Activated CD8-positive, alpha-beta memory T cell treated with anti-CD3 and anti-CD28 coated beads, Interleukin-2, amount 10 ng/mL, durations not matched to agents 7 days and 5 days (primary cell): ENCODE results near the gene ZKSCAN1. TPM values are rescaled to one million over a fixed set of nuclear protein-coding genes. Genes with fewer than 3 reads are reported as not detected.

Source experiments
- ATAC-seq: fragments of 150-1000 bp; cut with Tn5 transposase; one replicate; pipeline ENCODE4 v1.10.0; 2021; ENCODE audit warnings: moderate library complexity
- CTCF ChIA-PET: fragments of 350-600 bp; sonication (Branson Sonifier 250); formaldehyde crosslinking; loops from one replicate; lab custom pipeline; 2021; ENCODE audit warnings: antibody characterized with exemption; lab: Charles Lee
- DNase-seq: peaks from one replicate; pipeline ENCODE4 v3.0.0-alpha.2; 2020
- H3K27ac Mint-ChIP-seq: one replicate; pipeline ENCODE4 v1.8.0; 2021; ENCODE audit warnings: mild to moderate bottlenecking, mixed read lengths
- H3K27me3 Mint-ChIP-seq: one replicate; pipeline ENCODE4 v1.8.0; 2021; ENCODE audit warnings: mixed read lengths
- H3K36me3 Mint-ChIP-seq: one replicate; pipeline ENCODE4 v1.8.0; 2021; ENCODE audit warnings: mild to moderate bottlenecking, mixed read lengths
- H3K4me1 Mint-ChIP-seq: one replicate; pipeline ENCODE4 v1.8.0; 2021; ENCODE audit warnings: mixed read lengths
- H3K4me3 Mint-ChIP-seq: one replicate; pipeline ENCODE4 v1.8.0; 2021; ENCODE audit warnings: mild to moderate bottlenecking, moderate library complexity, mixed read lengths
- H3K9me3 Mint-ChIP-seq: one replicate; pipeline ENCODE4 v1.8.0; 2022; ENCODE audit warnings: low read depth, mixed read lengths
- total RNA-seq, 2 experiments: library from RNA; stranded (reverse); gene quantifications; one replicate each; pipeline ENCODE4 v1.2.3, GENCODE V29; 2021

The ZKSCAN1 gene
- total RNA-seq, 2 experiments from 2014 or later: 55.5 to 58.6 TPM

- CTCF ChIA-PET: no interaction called here
- H3K27ac Mint-ChIP-seq: no peak overlapping the region
- peaks cover 26% of the 10 kb centered on the region for H3K4me1 Mint-ChIP-seq
These were observed 8.7 kb downstream of the ZKSCAN1 start for GRCh38 chr7:100024020-100024619.

GRCh38 chr7:100027197-100027596 lies 11.8 kb downstream of the ZKSCAN1 start:
- Mint-ChIP-seq H3K36me3 (peaks cover 41% of the 10 kb centered on the region), H3K27me3 (no peaks in the 10 kb centered on the region), H3K9me3 (no peaks in the 10 kb centered on the region), H3K4me1 (peaks cover 14% of the 10 kb centered on the region), H3K27ac (no peak overlapping the region), H3K4me3 (no peak overlapping the region)
- CTCF ChIA-PET: interaction anchor here (0.7 to 1.4 kb wide), 3 partner anchors 22 to 313 kb away, joined by 4 to 7 read pairs (median 4); partner anchors contain the start of gene ZSCAN21
- no peak for DNase-seq
- ATAC-seq: no peak

More at GRCh38 chr7:100024020-100024619, 8.7 kb downstream of the ZKSCAN1 start:
- no peak for ATAC-seq
- H3K27me3 Mint-ChIP-seq: no peaks in the 10 kb centered on the region
- no peak for DNase-seq
- H3K4me3 Mint-ChIP-seq: no peak overlapping the region
- H3K9me3 Mint-ChIP-seq: no peaks in the 10 kb centered on the region
- peaks cover 32% of the 10 kb centered on the region for H3K36me3 Mint-ChIP-seq

- Mint-ChIP-seq H3K27me3 (no peaks in the 10 kb centered on the region), H3K4me1 (peaks cover 11% of the 10 kb centered on the region), H3K36me3 (peaks cover 43% of the 10 kb centered on the region), H3K27ac (no peak overlapping the region), H3K4me3 (no peak overlapping the region), H3K9me3 (no peaks in the 10 kb centered on the region)
- CTCF ChIA-PET: interaction anchor here (0.5 to 1.1 kb wide), 4 partner anchors 15 to 92 kb away, joined by 3 to 5 read pairs (median 4); partner anchors contain the start of gene ZKSCAN1
- DNase-seq (no peak), ATAC-seq (no peak)
These were observed 14.2 kb downstream of the ZKSCAN1 start for GRCh38 chr7:100029596-100029995.

- CTCF ChIA-PET: no interaction called here
- ATAC-seq: no peak
These were observed 18.1 kb downstream of the ZKSCAN1 start for GRCh38 chr7:100033526-100033925.

GRCh38 chr7:100034871-100035510 lies 19.6 kb downstream of the ZKSCAN1 start:
- DNase-seq (no peak), ATAC-seq (no peak)
- Mint-ChIP-seq H3K9me3 (no peaks in the 10 kb centered on the region), H3K4me3 (no peak overlapping the region), H3K27ac (no peak overlapping the region), H3K27me3 (no peaks in the 10 kb centered on the region), H3K36me3 (peaks cover 55% of the 10 kb centered on the region), H3K4me1 (peaks cover 2% of the 10 kb centered on the region)
- CTCF ChIA-PET: interaction anchor here (0.6 kb wide), 1 partner anchor 45 kb away, joined by 3 read pairs; no protein-coding TSS in a partner anchor

More at GRCh38 chr7:100033526-100033925, 18.1 kb downstream of the ZKSCAN1 start:
- H3K36me3 Mint-ChIP-seq: peaks cover 55% of the 10 kb centered on the region
- H3K4me1 Mint-ChIP-seq: no peaks in the 10 kb centered on the region
- no peak overlapping the region for H3K4me3 Mint-ChIP-seq
- H3K27me3 Mint-ChIP-seq: no peaks in the 10 kb centered on the region
- no peak overlapping the region for H3K27ac Mint-ChIP-seq
- DNase-seq: no peak
- no peaks in the 10 kb centered on the region for H3K9me3 Mint-ChIP-seq

- Mint-ChIP-seq H3K4me1 (peaks cover 10% of the 10 kb centered on the region), H3K4me3 (no peak overlapping the region), H3K27me3 (no peaks in the 10 kb centered on the region), H3K27ac (no peak overlapping the region), H3K9me3 (no peaks in the 10 kb centered on the region), H3K36me3 (peaks cover 48% of the 10 kb centered on the region)
- no peak for DNase-seq
- CTCF ChIA-PET: interaction anchor here (0.6 kb wide), 1 partner anchor 46 kb away, joined by 3 read pairs; no protein-coding TSS in a partner anchor
- ATAC-seq: no peak
These were observed 20.5 kb downstream of the ZKSCAN1 start for GRCh38 chr7:100035876-100036275.

- H3K36me3 Mint-ChIP-seq: peaks cover 35% of the 10 kb centered on the region
- no peak overlapping the region for H3K27ac Mint-ChIP-seq
- no peak overlapping the region for H3K4me3 Mint-ChIP-seq
- no peaks in the 10 kb centered on the region for H3K27me3 Mint-ChIP-seq
- peaks cover 21% of the 10 kb centered on the region for H3K4me1 Mint-ChIP-seq
- DNase-seq (no peak), ATAC-seq (no peak)
- CTCF ChIA-PET: interaction anchor here (0.9 kb wide), 1 partner anchor 15 kb away, joined by 4 read pairs; no protein-coding TSS in a partner anchor
- H3K9me3 Mint-ChIP-seq: no peaks in the 10 kb centered on the region
These were observed 22.9 kb downstream of the ZKSCAN1 start for GRCh38 chr7:100038326-100038725.

- H3K4me3 Mint-ChIP-seq: no peak overlapping the region
- CTCF ChIA-PET: interaction anchor here (1.2 to 1.6 kb wide), 2 partner anchors 9 to 46 kb away, joined by 3 read pairs; partner anchors contain the start of gene ZSCAN21
- peak; percentile 42 for ATAC-seq
- no peaks in the 10 kb centered on the region for H3K9me3 Mint-ChIP-seq
- DNase-seq: no peak
- H3K4me1 Mint-ChIP-seq: peaks cover 28% of the 10 kb centered on the region
- H3K36me3 Mint-ChIP-seq: peaks cover 18% of the 10 kb centered on the region
- no peaks in the 10 kb centered on the region for H3K27me3 Mint-ChIP-seq
- no peak overlapping the region for H3K27ac Mint-ChIP-seq
These were observed 25.2 kb downstream of the ZKSCAN1 start for GRCh38 chr7:100040575-100040974.

GRCh38 chr7:100044718-100045117 lies 29.3 kb downstream of the ZKSCAN1 start:
- H3K4me3 Mint-ChIP-seq: no peak overlapping the region
- peaks cover 31% of the 10 kb centered on the region for H3K4me1 Mint-ChIP-seq
- DNase-seq: no peak
- CTCF ChIA-PET: interaction anchor here (0.8 to 1.5 kb wide), 3 partner anchors 24 to 50 kb away, joined by 3 to 4 read pairs (median 3); no protein-coding TSS in a partner anchor
- H3K36me3 Mint-ChIP-seq: peaks cover 1% of the 10 kb centered on the region
- no peaks in the 10 kb centered on the region for H3K27me3 Mint-ChIP-seq
- H3K27ac Mint-ChIP-seq: no peak overlapping the region
- H3K9me3 Mint-ChIP-seq: no peaks in the 10 kb centered on the region
- no peak for ATAC-seq

GRCh38 chr7:100048680-100049079 lies 33.3 kb downstream of the ZKSCAN1 start:
- ATAC-seq: no peak
- CTCF ChIA-PET: interaction anchor here (1.2 to 6.6 kb wide), 4 partner anchors 13 to 54 kb away, joined by 4 to 82 read pairs (median 4); no protein-coding TSS in a partner anchor
- Mint-ChIP-seq H3K36me3 (peaks cover 1% of the 10 kb centered on the region), H3K4me3 (peak overlapping the region; percentile 51), H3K9me3 (no peaks in the 10 kb centered on the region), H3K27ac (peak overlapping the region; percentile 34), H3K4me1 (peaks cover 24% of the 10 kb centered on the region), H3K27me3 (no peaks in the 10 kb centered on the region)
- DNase-seq: no peak

- CTCF ChIA-PET: interaction anchor here (0.7 to 6.6 kb wide), 11 partner anchors 8 to 136 kb away, joined by 3 to 82 read pairs (median 4); partner anchors contain the start of genes AP4M1, MCM7 and TRIM4
These were observed 34.3 kb downstream of the ZKSCAN1 start, which contains the start of gene ZSCAN21 for GRCh38 chr7:100049441-100050291. Gene ZSCAN21 (plus strand): TSS chr7:100049774. CDS start chr7:100057007, 7,233 bp downstream.

GRCh38 chr7:100051611-100052010 lies 36.2 kb downstream of the ZKSCAN1 start:
- Mint-ChIP-seq H3K27ac (no peak overlapping the region), H3K36me3 (no peaks in the 10 kb centered on the region), H3K27me3 (no peaks in the 10 kb centered on the region), H3K9me3 (no peaks in the 10 kb centered on the region), H3K4me3 (peak overlapping the region; percentile 30), H3K4me1 (peaks cover 17% of the 10 kb centered on the region)
- no peak for ATAC-seq
- no peak for DNase-seq
- CTCF ChIA-PET: interaction anchor here (0.6 to 6.6 kb wide), 7 partner anchors 22 to 138 kb away, joined by 3 to 82 read pairs (median 5); partner anchors contain the start of gene TRIM4

More at GRCh38 chr7:100049441-100050291, 34.3 kb downstream of the ZKSCAN1 start, which contains the start of gene ZSCAN21:
- Mint-ChIP-seq H3K36me3 (no peaks in the 10 kb centered on the region), H3K9me3 (no peaks in the 10 kb centered on the region), H3K4me1 (peaks cover 20% of the 10 kb centered on the region), H3K4me3 (peak within 1 kb of the TSS; percentile 92), H3K27ac (peak within 1 kb of the TSS; percentile 93), H3K27me3 (no peaks in the 10 kb centered on the region)
- DNase-seq: peak; percentile 82
- peak; percentile 91 for ATAC-seq
